ES-I3 (cell line): ENCODE results near the gene SVIL.

Experiments
- H3K36me3 ChIP-seq: 2 replicates; pipeline ENCODE4 v1.6.1; 2013; ENCODE audit warnings: mild to moderate bottlenecking, low read length, control low read depth, moderate library complexity; ENCODE audit not compliant: insufficient read depth
- H3K4me1 ChIP-seq: 2 replicates; pipeline ENCODE4 v1.6.1; 2013; ENCODE audit warnings: mild to moderate bottlenecking, control low read depth, low read length; ENCODE audit not compliant: insufficient read depth
- H3K9ac ChIP-seq: 2 replicates; pipeline ENCODE4 v1.6.1; 2013; ENCODE audit warnings: low read depth, mild to moderate bottlenecking, low read length, moderate library complexity
- H3K9me3 ChIP-seq: 2 replicates; pipeline ENCODE4 v1.6.1; 2013; ENCODE audit warnings: mild to moderate bottlenecking, low read length, moderate library complexity; ENCODE audit not compliant: control insufficient read depth, insufficient read depth

Gene SVIL

GRCh38 chr10:29634764-29635625 lies at the start of gene SVIL:
Gene SVIL, minus strand, starts transcription at chr10:29634971. Its CDS starts 79,913 bp downstream, at chr10:29555058.
- peak within 1 kb of the TSS; percentile 41 for H3K9ac ChIP-seq
- no peaks in the 10 kb centered on the region; the same call in 1 of the 2 replicates for H3K36me3 ChIP-seq
- H3K4me1 ChIP-seq, result peaks cover 31% of the 10 kb centered on the region
- no peaks in the 10 kb centered on the region for H3K9me3 ChIP-seq

- H3K36me3 ChIP-seq, result peaks cover 5% of the 10 kb centered on the region; the same call in 1 of the 2 replicates
- peaks cover 6% of the 10 kb centered on the region for H3K4me1 ChIP-seq
- no peak overlapping the region for H3K9ac ChIP-seq
- peaks cover 17% of the 10 kb centered on the region for H3K9me3 ChIP-seq
These were observed 47.1 kb upstream of the SVIL start for GRCh38 chr10:29681676-29682448.

- peaks cover 10% of the 10 kb centered on the region for H3K36me3 ChIP-seq
These were observed 45.3 kb upstream of the SVIL start for GRCh38 chr10:29680091-29680490.

GRCh38 chr10:29676732-29677131 lies 42.0 kb upstream of the SVIL start:
- peaks cover 42% of the 10 kb centered on the region for H3K9me3 ChIP-seq
- H3K9ac ChIP-seq, result no peak overlapping the region
- no peaks in the 10 kb centered on the region for H3K4me1 ChIP-seq
- H3K36me3 ChIP-seq, result peaks cover 5% of the 10 kb centered on the region; the same call in 1 of the 2 replicates

More at GRCh38 chr10:29680091-29680490, 45.3 kb upstream of the SVIL start:
- Histone ChIP-seq H3K9me3 (peaks cover 34% of the 10 kb centered on the region), H3K4me1 (no peaks in the 10 kb centered on the region), H3K9ac (no peak overlapping the region)

GRCh38 chr10:29675984-29676383 lies 41.2 kb upstream of the SVIL start:
- peaks cover 42% of the 10 kb centered on the region for H3K9me3 ChIP-seq

GRCh38 chr10:29671968-29672367 lies 37.2 kb upstream of the SVIL start:
- peaks cover 5% of the 10 kb centered on the region; the same call in 1 of the 2 replicates for H3K36me3 ChIP-seq
- H3K4me1 ChIP-seq, result peaks cover 11% of the 10 kb centered on the region
- peaks cover 29% of the 10 kb centered on the region for H3K9me3 ChIP-seq
- no peak overlapping the region for H3K9ac ChIP-seq

More at GRCh38 chr10:29675984-29676383, 41.2 kb upstream of the SVIL start:
- no peaks in the 10 kb centered on the region for H3K4me1 ChIP-seq
- peaks cover 5% of the 10 kb centered on the region; the same call in 1 of the 2 replicates for H3K36me3 ChIP-seq
- no peak overlapping the region for H3K9ac ChIP-seq

- peaks cover 18% of the 10 kb centered on the region for H3K4me1 ChIP-seq
- no peak overlapping the region for H3K9ac ChIP-seq
These were observed 36.5 kb upstream of the SVIL start for GRCh38 chr10:29671228-29671780.

GRCh38 chr10:29670761-29671160 lies 36.0 kb upstream of the SVIL start:
- H3K9me3 ChIP-seq, result peaks cover 17% of the 10 kb centered on the region
- no peaks in the 10 kb centered on the region; the same call in 1 of the 2 replicates for H3K36me3 ChIP-seq
- H3K9ac ChIP-seq, result no peak overlapping the region
- peaks cover 20% of the 10 kb centered on the region for H3K4me1 ChIP-seq

More at GRCh38 chr10:29671228-29671780, 36.5 kb upstream of the SVIL start:
- peaks cover 22% of the 10 kb centered on the region for H3K9me3 ChIP-seq
- peaks cover 4% of the 10 kb centered on the region; the same call in 1 of the 2 replicates for H3K36me3 ChIP-seq

GRCh38 chr10:29669149-29669548 lies 34.4 kb upstream of the SVIL start:
- Histone ChIP-seq H3K9ac (no peak overlapping the region), H3K36me3 (no peaks in the 10 kb centered on the region), H3K4me1 (peaks cover 20% of the 10 kb centered on the region), H3K9me3 (peaks cover under 1% of the 10 kb centered on the region; the same call in 1 of the 2 replicates)

- H3K9ac ChIP-seq, result no peak overlapping the region
- H3K4me1 ChIP-seq, result peaks cover 20% of the 10 kb centered on the region
- no peaks in the 10 kb centered on the region for H3K36me3 ChIP-seq
- H3K9me3 ChIP-seq, result no peaks in the 10 kb centered on the region
These were observed 33.9 kb upstream of the SVIL start for GRCh38 chr10:29668628-29669027.

- Histone ChIP-seq H3K9me3 (no peaks in the 10 kb centered on the region), H3K4me1 (peaks cover 20% of the 10 kb centered on the region), H3K9ac (no peak overlapping the region), H3K36me3 (no peaks in the 10 kb centered on the region)
These were observed 32.4 kb upstream of the SVIL start for GRCh38 chr10:29667191-29667590.

- Histone ChIP-seq H3K9ac (no peak overlapping the region), H3K4me1 (peaks cover 25% of the 10 kb centered on the region), H3K36me3 (no peaks in the 10 kb centered on the region), H3K9me3 (no peaks in the 10 kb centered on the region)
These were observed 31.4 kb upstream of the SVIL start for GRCh38 chr10:29666201-29666600.

GRCh38 chr10:29663718-29664117 lies 28.9 kb upstream of the SVIL start:
- H3K9ac ChIP-seq, result no peak overlapping the region
- no peaks in the 10 kb centered on the region for H3K9me3 ChIP-seq
- H3K4me1 ChIP-seq, result peaks cover 35% of the 10 kb centered on the region
- H3K36me3 ChIP-seq, result no peaks in the 10 kb centered on the region
